GM12865 (cell line): ENCODE results near the gene CACNB4.

Experiments used
- DNase-seq: peaks from one replicate; pipeline ENCODE4 v3.0.0; 2010; ENCODE audit warnings: low read depth
- H3K4me3 ChIP-seq: 2 replicates; pipeline ENCODE4 v1.5.1; 2011; ENCODE audit warnings: mild to moderate bottlenecking, low read depth, low read length, control low read depth
- TF ChIP-seq, protein P1 (sequence below): IDR thresholded peaks from 2 replicates; pipeline ENCODE4 v1.5.1; 2011; ENCODE audit warnings: low read length, control low read depth, low read depth, inconsistent platforms; ENCODE audit not compliant: insufficient read depth; ENCODE audit errors: missing control alignments

The CACNB4 gene

DNA sequence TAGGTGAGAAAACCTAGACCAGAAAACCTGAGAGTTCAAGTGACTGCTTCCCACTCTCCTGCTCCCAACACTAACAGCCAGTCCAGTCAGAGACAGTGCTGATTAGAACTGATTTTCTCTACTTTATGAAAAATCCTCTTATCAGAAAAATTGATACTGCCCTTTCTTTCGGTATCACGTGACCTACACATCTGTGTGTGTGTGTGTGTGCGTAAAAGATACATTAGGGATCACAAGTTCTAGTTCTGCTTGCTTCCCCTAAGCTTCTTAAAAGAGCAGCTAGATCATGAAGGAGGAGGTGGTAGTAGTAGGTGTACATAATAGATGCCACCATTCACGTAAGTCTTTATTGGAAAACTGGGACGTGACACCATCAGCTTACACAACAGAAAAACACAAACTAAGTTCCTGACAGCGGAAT lies 272.1 kb downstream of the CACNB4 start:
- peak; percentile 33 for DNase-seq
- H3K4me3 ChIP-seq, result peak overlapping the region; percentile 99
- TF ChIP-seq, protein P1, sequence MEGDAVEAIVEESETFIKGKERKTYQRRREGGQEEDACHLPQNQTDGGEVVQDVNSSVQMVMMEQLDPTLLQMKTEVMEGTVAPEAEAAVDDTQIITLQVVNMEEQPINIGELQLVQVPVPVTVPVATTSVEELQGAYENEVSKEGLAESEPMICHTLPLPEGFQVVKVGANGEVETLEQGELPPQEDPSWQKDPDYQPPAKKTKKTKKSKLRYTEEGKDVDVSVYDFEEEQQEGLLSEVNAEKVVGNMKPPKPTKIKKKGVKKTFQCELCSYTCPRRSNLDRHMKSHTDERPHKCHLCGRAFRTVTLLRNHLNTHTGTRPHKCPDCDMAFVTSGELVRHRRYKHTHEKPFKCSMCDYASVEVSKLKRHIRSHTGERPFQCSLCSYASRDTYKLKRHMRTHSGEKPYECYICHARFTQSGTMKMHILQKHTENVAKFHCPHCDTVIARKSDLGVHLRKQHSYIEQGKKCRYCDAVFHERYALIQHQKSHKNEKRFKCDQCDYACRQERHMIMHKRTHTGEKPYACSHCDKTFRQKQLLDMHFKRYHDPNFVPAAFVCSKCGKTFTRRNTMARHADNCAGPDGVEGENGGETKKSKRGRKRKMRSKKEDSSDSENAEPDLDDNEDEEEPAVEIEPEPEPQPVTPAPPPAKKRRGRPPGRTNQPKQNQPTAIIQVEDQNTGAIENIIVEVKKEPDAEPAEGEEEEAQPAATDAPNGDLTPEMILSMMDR, result no peak

DNA sequence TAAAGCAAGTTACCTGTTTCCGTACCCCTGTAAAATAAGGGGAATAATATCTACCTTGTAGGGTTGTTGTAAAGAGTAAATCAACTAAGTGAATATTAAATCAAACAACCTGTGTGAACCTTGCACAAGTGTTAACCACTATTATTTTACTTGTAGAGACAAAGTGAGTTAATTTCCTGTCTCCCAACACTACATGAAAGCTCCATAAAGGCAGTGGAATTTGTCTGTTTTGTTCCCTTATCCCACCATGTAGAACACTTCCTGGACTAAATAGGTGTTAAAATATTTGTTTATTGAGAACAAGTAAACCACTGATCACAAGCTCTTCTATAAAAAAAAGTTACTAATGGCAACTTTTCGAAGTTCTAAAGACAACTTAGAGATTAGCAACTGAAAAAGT lies 274.0 kb downstream of the CACNB4 start:
- TF ChIP-seq, protein P1, result no peak
- no peak overlapping the region for H3K4me3 ChIP-seq
- DNase-seq, result no peak

GRCh38 chr2:151823651-151824050 lies 275.2 kb downstream of the CACNB4 start:
- TF ChIP-seq, protein P1, result no peak
- no peak overlapping the region for H3K4me3 ChIP-seq
- DNase-seq, result no peak

- H3K4me3 ChIP-seq, result no peak overlapping the region
- DNase-seq, result peak; percentile 53
- TF ChIP-seq, protein P1, result no peak
These were observed 278.9 kb downstream of the CACNB4 start for GRCh38 chr2:151819920-151820319.

DNA sequence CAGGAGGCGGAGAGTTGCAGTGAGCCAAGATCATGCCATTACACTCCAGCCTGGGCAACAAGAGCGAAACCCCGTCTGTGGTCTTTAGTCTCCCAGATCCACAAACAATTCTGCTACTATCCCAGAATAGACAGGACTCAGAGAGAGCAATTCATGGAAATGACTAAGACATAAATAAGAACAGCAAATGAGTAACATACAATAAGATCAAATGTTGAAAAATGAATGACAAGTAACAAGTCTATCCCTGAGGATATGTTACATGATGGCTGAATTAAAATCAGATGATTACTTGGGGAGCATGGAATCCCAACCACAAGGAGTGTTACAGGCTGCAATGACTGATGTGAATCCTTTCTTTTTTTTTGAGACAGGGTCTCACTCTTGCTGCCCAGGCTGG lies 280.9 kb downstream of the CACNB4 start:
- TF ChIP-seq, protein P1, result no peak
- no peak for DNase-seq
- H3K4me3 ChIP-seq, result no peak overlapping the region

DNA sequence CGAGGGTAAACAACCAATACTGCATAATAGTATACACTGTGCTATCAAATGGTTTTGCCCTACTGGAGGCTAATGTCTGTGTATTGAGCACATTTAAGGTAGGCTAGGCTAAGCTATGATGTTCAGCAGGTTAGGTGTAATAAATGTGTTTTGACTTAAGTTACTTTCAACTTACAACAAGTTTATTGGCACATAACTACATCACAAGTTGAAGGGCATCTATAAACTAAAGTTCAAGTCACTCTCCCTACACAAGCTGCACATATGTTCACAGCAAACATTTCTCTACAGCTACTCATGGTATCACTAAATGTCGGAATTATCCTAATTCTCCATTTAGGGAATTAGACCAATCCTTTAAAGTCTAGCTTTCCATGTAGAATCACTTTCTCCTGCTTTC lies 282.0 kb downstream of the CACNB4 start:
- DNase-seq, result no peak
- H3K4me3 ChIP-seq, result no peak overlapping the region
- TF ChIP-seq, protein P1, result no peak

DNA sequence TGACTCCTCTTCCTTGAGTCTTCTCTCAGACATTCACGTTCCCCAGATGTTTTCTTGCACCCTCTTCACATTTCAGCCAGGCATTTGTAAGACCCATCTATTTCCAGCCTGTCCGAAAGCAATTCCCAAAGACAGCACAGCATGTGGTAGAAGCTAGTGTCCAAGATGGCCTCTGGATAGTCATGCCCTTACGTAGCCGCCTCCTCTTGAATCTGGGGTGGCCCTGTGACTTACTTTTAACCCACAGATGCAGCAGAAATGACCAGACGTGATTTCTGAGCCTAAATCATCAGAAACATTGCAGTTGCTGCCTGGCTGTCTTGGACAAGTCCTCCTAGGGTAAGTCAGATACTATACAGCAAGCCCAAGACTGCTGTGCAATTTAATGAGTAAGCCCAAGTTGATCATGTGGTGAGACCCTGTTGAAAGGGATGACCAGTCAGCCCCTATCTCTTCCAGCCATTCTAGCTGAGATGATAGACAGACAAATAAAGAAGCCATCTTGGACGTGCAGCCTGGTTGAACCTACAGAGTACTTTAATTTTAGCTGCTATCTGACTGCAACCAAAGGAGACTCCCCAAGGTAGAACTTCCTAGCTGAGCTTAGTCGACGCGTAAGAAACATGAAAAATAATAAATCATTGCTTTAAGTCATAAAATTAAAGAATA lies 282.9 kb downstream of the CACNB4 start:
- no peak overlapping the region for H3K4me3 ChIP-seq
- TF ChIP-seq, protein P1, result no peak
- no peak for DNase-seq
